ENCODE measurements around the gene ADCY10.

- TF ChIP-seq POLR2AphosphoS5 (IDR thresholded peaks at IDR 0.05; ENCODE audit: low read depth) (no peak), CTCF (conservative IDR thresholded peaks at IDR 0.05; ENCODE audit: low read depth in 2 of 2) (no peak), EZH2 (IDR thresholded peaks at IDR 0.05; ENCODE audit: low read depth, unreplicated experiment) (no peak), CREB1 (CRISPR knock-in tag; IDR thresholded peaks at IDR 0.05; ENCODE audit: low read depth) (no peak), EZH2phosphoT487 (IDR thresholded peaks at IDR 0.05; ENCODE audit: unreplicated experiment) (no peak), REST (IDR thresholded peaks at IDR 0.05; ENCODE audit: unreplicated experiment) (no peak), JUNB (IDR thresholded peaks at IDR 0.05; ENCODE audit: unreplicated experiment) (no peak), STAT1 (IDR thresholded peaks at IDR 0.05; ENCODE audit: unreplicated experiment) (no peak), ZNF331 (CRISPR knock-in tag; IDR thresholded peaks at IDR 0.05; ENCODE audit: low read depth) (no peak)
- TF ChIP-seq, protein P1, sequence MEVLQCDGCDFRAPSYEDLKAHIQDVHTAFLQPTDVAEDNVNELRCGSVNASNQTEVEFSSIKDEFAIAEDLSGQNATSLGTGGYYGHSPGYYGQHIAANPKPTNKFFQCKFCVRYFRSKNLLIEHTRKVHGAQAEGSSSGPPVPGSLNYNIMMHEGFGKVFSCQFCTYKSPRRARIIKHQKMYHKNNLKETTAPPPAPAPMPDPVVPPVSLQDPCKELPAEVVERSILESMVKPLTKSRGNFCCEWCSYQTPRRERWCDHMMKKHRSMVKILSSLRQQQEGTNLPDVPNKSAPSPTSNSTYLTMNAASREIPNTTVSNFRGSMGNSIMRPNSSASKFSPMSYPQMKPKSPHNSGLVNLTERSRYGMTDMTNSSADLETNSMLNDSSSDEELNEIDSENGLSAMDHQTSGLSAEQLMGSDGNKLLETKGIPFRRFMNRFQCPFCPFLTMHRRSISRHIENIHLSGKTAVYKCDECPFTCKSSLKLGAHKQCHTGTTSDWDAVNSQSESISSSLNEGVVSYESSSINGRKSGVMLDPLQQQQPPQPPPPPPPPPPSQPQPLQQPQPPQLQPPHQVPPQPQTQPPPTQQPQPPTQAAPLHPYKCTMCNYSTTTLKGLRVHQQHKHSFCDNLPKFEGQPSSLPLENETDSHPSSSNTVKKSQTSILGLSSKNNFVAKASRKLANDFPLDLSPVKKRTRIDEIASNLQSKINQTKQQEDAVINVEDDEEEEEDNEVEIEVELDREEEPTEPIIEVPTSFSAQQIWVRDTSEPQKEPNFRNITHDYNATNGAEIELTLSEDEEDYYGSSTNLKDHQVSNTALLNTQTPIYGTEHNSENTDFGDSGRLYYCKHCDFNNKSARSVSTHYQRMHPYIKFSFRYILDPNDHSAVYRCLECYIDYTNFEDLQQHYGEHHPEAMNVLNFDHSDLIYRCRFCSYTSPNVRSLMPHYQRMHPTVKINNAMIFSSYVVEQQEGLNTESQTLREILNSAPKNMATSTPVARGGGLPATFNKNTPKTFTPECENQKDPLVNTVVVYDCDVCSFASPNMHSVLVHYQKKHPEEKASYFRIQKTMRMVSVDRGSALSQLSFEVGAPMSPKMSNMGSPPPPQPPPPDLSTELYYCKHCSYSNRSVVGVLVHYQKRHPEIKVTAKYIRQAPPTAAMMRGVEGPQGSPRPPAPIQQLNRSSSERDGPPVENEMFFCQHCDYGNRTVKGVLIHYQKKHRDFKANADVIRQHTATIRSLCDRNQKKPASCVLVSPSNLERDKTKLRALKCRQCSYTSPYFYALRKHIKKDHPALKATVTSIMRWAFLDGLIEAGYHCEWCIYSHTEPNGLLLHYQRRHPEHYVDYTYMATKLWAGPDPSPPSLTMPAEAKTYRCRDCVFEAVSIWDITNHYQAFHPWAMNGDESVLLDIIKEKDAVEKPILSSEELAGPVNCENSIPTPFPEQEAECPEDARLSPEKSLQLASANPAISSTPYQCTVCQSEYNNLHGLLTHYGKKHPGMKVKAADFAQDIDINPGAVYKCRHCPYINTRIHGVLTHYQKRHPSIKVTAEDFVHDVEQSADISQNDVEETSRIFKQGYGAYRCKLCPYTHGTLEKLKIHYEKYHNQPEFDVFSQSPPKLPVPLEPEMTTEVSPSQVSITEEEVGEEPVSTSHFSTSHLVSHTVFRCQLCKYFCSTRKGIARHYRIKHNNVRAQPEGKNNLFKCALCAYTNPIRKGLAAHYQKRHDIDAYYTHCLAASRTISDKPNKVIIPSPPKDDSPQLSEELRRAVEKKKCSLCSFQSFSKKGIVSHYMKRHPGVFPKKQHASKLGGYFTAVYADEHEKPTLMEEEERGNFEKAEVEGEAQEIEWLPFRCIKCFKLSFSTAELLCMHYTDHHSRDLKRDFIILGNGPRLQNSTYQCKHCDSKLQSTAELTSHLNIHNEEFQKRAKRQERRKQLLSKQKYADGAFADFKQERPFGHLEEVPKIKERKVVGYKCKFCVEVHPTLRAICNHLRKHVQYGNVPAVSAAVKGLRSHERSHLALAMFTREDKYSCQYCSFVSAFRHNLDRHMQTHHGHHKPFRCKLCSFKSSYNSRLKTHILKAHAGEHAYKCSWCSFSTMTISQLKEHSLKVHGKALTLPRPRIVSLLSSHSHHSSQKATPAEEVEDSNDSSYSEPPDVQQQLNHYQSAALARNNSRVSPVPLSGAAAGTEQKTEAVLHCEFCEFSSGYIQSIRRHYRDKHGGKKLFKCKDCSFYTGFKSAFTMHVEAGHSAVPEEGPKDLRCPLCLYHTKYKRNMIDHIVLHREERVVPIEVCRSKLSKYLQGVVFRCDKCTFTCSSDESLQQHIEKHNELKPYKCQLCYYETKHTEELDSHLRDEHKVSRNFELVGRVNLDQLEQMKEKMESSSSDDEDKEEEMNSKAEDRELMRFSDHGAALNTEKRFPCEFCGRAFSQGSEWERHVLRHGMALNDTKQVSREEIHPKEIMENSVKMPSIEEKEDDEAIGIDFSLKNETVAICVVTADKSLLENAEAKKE (CRISPR knock-in tag; IDR thresholded peaks at IDR 0.05) = no peak
These were observed 143.8 kb downstream of the ADCY10 start for GRCh38 chr1:167770127-167770526.

All from GM23338 (cell line).